GM12872 (cell line): ENCODE measurements around the gene CSMD2.

ENCODE experiments used
- CTCF ChIP-seq: IDR thresholded peaks from 3 replicates; pipeline ENCODE4 v1.5.1; 2011; ENCODE audit warnings: low read depth, mild to moderate bottlenecking, low read length, moderate library complexity; ENCODE audit not compliant: insufficient read depth

The CSMD2 gene

DNA sequence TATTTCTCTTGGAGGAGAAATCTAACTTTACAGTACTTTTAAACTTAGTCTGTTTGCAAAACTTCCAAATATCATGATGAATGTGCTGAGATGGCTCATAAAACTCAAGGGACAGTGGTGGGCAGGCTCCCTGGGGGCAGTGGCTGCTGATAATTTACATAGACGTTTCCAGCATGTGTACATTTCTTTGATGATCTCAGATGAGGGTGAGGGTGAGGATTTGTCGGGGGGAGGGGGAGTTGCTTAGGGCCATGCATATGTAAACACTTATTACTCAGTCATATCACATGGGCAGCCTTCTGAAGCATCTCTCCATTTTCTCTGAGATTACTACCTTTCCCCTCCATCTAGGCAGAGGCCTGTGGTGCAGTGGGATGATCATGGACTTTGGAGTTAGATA lies 454.1 kb downstream of the CSMD2 start:
- no peak for TF ChIP-seq CTCF

GRCh38 chr1:33709783-33710718 lies 455.0 kb downstream of the CSMD2 start:
- TF ChIP-seq CTCF: no peak

- TF ChIP-seq CTCF: no peak
These were observed 455.8 kb downstream of the CSMD2 start for GRCh38 chr1:33709174-33709782.

GRCh38 chr1:33706634-33707255 lies 458.3 kb downstream of the CSMD2 start:
- TF ChIP-seq CTCF: no peak

GRCh38 chr1:33703464-33703863 lies 461.6 kb downstream of the CSMD2 start:
- no peak for TF ChIP-seq CTCF

GRCh38 chr1:33698361-33699035 lies 466.5 kb downstream of the CSMD2 start:
- TF ChIP-seq CTCF: no peak

DNA sequence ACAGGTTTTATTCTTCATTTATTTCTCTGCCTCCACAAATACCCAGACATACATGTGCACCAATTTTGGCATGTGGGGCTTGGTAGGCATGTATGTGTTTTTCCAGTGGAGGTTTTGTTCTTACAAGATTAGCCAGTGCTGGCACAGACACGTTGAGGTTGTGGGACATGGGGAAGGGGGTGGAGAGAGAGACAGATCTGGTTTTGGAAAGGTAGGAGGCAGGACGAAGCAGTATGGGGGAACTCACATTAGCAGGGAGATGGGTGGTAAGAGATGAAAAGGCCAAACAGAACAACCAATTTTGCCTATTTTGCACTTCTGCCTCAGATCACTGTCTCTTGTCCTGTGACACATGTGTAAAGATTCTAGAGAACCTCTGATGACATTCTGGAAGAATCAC lies 467.2 kb downstream of the CSMD2 start:
- no peak for TF ChIP-seq CTCF
